RCC 7860 (cell line): Measurements from ENCODE around the gene CAMK4.
A peak's percentile ranks its signal among the peaks of the same experiment; 100 is the strongest.
"Not testable (repeated sequence)": the region's sequence is repeated elsewhere in the genome, so short reads cannot be mapped to it uniquely, and the experiment has no call there.

ENCODE experiments used
- DNase-seq: peaks from one replicate; pipeline ENCODE4 v3.0.0-alpha.2; 2015; ENCODE audit warnings: low spot score
- FAIRE-seq: peaks from 2 replicates; lab custom pipeline; 2012; peaks lifted over from hg19 to GRCh38; lab: Jason Lieb, UNC

Gene CAMK4

GRCh38 chr5:111302043-111302442 lies 77.9 kb downstream of the CAMK4 start:
- not testable (repeated sequence) for DNase-seq, FAIRE-seq

DNA sequence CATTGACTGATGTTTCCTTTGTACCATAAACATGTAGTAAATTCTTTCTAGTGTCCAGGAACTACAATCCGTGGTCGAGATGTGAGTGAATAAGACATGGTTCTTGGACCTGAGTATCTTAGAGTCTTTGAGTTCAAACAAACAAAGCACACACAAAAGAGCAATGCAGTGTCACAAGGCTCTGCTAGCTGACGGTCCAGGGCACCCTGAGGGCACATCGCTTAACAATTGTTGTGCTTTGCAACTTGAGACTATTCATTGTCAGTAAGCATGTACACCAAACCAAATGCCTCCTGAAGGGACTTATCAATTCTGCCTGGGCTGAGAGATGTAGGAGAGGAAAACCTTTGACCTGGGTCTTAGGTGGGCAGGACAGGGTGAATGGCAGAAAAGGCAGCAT lies 84.8 kb downstream of the CAMK4 start:
- FAIRE-seq (no peak), DNase-seq (no peak)

DNA sequence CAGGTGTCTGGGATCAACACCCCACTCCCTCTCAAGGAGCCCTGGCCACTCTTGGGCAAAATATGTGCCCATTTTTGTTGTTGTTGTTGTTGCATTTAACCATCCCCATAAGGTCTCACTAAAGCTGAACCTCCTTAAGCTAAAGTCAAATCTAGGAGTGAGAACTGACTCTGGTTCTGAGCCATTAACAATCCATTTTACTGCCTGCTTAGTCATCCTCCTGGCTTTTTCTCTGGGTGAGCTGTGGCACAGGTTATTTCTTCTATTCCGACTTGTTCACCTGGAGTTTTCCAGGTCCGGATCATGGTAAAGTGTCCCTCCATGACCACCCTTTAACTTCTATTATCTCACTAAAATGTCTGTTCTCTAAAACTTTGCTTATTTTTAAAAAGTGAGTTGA lies 85.2 kb downstream of the CAMK4 start:
- DNase-seq, result no peak
- FAIRE-seq, result no peak

GRCh38 chr5:111310711-111311620 lies 86.8 kb downstream of the CAMK4 start:
- no peak for FAIRE-seq
- no peak for DNase-seq

GRCh38 chr5:111311666-111312065 lies 87.5 kb downstream of the CAMK4 start:
- DNase-seq (no peak), FAIRE-seq (no peak)

- FAIRE-seq (no peak), DNase-seq (no peak)
Observed at GRCh38 chr5:111313017-111313724, 89.0 kb downstream of the CAMK4 start.

- DNase-seq (no peak), FAIRE-seq (no peak)
Observed at GRCh38 chr5:111320953-111321352, 96.8 kb downstream of the CAMK4 start.

DNA sequence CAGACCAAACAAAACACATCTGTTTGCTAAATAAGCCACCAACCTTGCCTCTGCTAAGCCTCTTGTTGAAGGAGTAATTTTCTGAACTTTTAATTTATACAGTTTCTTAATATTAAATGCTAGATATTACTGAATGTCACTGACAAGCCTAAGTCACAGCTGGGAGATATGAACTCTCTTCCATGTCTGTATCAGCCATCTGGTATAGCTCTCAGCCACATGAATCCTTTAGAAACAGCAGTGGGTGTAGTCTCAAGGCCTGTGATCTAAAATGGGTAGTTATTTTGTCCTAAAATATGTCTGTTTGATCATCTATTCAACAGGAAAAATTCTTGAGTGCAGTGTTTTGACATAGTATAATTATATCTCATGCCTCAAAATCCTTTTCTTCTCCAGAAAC lies 97.2 kb downstream of the CAMK4 start:
- FAIRE-seq (no peak), DNase-seq (no peak)

DNA sequence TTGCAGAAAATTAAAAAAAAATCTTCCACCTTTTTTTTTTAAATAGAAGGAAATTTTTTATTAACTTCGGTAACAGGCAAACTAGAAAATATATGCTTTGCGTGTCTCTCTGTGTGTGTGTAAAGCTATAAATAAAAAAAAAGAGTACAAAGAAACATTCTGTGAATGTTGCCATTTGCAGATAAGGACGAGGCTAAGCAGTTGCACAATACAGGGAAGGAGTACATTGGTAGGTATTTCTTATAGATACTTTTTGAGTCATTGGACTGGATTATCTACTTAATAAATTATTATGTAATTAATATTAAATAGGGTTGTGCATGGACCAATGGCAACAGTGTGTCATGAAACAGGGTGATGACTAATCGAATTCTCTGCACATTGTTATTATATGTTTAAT lies 102.4 kb downstream of the CAMK4 start:
- no peak for DNase-seq
- FAIRE-seq, result no peak

DNA sequence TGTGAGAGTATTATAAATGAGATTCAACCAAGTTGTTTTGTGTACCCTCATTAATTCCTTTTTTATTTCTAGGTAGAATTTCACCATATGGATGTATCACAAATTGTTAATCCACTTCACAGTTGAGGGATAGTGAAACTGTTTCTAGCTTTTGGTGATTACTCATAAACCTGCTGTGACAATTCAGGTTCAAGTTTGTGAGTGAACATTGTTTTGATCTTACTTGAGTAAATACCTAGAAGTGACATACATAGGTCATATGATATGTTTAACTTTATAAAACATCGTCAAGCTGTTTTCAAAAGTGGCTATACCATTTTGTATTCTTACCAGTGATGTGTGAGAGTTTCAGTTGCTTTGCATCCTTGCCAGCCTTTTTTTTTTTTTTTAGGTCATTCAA lies 112.9 kb downstream of the CAMK4 start:
- FAIRE-seq (peak; percentile 20), DNase-seq (no peak)

GRCh38 chr5:111337688-111338087 lies 113.5 kb downstream of the CAMK4 start:
- DNase-seq (no peak), FAIRE-seq (no peak)

DNA sequence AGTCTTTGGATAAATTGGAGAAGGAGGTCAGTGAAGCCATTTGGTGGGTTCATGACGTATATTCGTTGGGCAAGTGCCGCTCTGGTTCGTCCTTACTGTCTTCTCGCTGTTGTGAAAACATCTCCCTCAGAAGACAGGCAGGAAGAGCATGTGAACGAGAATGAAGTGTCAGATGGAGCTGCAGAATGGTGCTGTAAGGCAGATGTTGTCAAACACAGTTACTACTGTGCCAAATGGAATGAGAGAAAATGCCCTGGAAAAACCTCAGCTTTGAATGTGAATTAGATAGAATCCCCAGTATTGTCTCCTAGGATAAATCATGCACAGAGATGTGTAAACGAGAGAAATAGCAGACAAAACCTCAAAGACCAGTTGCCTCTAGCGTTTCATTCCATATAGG lies 121.5 kb downstream of the CAMK4 start:
- DNase-seq (no peak), FAIRE-seq (no peak)

GRCh38 chr5:111347021-111347420 lies 122.8 kb downstream of the CAMK4 start:
- no peak for FAIRE-seq
- no peak for DNase-seq

- DNase-seq, result no peak
- FAIRE-seq, result no peak
Observed at GRCh38 chr5:111348661-111349329, 124.6 kb downstream of the CAMK4 start.

- no peak for DNase-seq
- FAIRE-seq, result no peak
Observed at GRCh38 chr5:111349429-111349828, 125.2 kb downstream of the CAMK4 start.

- no peak for FAIRE-seq
Observed at GRCh38 chr5:111353035-111353434, 128.9 kb downstream of the CAMK4 start.

GRCh38 chr5:111358726-111359125 lies 134.5 kb downstream of the CAMK4 start:
- FAIRE-seq, DNase-seq: not testable (repeated sequence)

More at GRCh38 chr5:111353035-111353434, 128.9 kb downstream of the CAMK4 start:
- no peak for DNase-seq

GRCh38 chr5:111360173-111360572 lies 136.0 kb downstream of the CAMK4 start:
- FAIRE-seq, result no peak
- no peak for DNase-seq

DNA sequence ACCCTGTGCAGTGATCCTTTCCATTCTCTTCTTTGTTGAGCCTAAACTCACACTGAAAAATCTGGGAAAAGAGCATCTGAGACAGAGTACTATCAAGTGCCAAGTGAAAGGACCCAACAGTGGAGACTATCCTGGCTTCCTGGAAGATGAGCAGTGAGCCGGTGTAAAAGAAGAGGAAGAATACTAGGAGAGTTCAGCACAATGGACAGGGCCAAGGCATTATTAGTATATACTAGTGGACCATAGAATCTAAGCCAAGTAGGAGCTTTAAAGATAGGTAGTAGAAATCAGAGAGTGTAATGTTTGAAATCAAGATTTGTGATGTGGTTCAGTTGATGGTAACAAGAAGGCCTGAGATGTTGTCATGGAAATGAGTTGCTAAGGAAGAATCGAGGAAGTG lies 140.8 kb downstream of the CAMK4 start:
- no peak for FAIRE-seq
- DNase-seq, result no peak

- FAIRE-seq (no peak), DNase-seq (no peak)
Observed at GRCh38 chr5:111366388-111366787, 142.2 kb downstream of the CAMK4 start.

DNA sequence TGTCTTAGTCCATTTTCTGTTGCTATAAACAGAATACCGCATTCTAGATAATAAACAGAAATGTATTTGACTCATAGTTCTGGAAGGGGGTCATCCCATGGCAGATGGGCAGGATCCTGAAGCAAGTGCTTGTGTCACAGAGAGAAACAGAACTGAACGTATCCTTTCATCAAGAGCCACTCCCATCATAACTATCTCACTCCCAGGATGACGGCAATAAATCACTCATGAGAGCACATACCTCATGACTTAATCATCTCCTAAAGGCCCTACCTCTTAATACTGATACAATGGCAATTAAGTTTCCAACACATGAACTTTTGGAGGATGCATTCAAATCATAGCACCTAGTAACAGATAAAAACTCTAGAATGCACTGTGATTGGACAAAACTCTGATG lies 142.9 kb downstream of the CAMK4 start:
- FAIRE-seq (no peak), DNase-seq (peak; percentile 63)
